Panc1 (cell line): Measurements from ENCODE around the gene MGAT5B. TPM values are rescaled to one million over a fixed set of nuclear protein-coding genes. Genes with fewer than 3 reads are reported as not detected.

Experiments
- ATAC-seq: fragments of 200-7000 bp; cut with Tn5 transposase; 2 replicates; pipeline ENCODE4 v1.9.1; 2020; ENCODE audit warnings: mild to moderate bottlenecking, moderate library complexity
- BruUV-seq: library from RNA; stranded (reverse); fragments of 400-500 nt; replicated peaks from 2 replicates; lab custom pipeline; 2021; lab: Mats Ljungman, UMichigan
- CTCF ChIA-PET: fragments of 300-600 bp; sonication (Branson Sonifier 250); formaldehyde crosslinking; loops from one replicate; lab custom pipeline; 2022; ENCODE audit warnings: antibody characterized with exemption; lab: Charles Lee
- POLR2A ChIA-PET: fragments of 300-600 bp; sonication (Branson Sonifier 250); formaldehyde crosslinking; loops from one replicate; lab custom pipeline; 2022; ENCODE audit warnings: antibody characterized with exemption; lab: Charles Lee
- DNase-seq: peaks from one replicate; pipeline ENCODE4 v3.0.0-alpha.2; 2010; ENCODE audit warnings: low read depth, low spot score
- H3K27ac ChIP-seq: 2 replicates; pipeline ENCODE4 v1.5.1; 2011; ENCODE audit warnings: mild to moderate bottlenecking, low read length, inconsistent platforms
- H3K27me3 ChIP-seq: fragments of 200-500 bp; sonication (Bioruptor generic); 2 replicates; pipeline ENCODE4 v1.6.0; 2014; ENCODE audit warnings: low read length, inconsistent platforms; ENCODE audit not compliant: control insufficient read depth, insufficient read depth
- H3K36me3 ChIP-seq: fragments of 200-500 bp; sonication (Bioruptor generic); 2 replicates; pipeline ENCODE4 v1.5.1; 2014; ENCODE audit warnings: inconsistent platforms, mild to moderate bottlenecking, low read length, moderate library complexity; ENCODE audit not compliant: control insufficient read depth, insufficient read depth
- H3K4me1 ChIP-seq: 2 replicates; pipeline ENCODE4 v1.5.1; 2011; ENCODE audit warnings: inconsistent platforms, mild to moderate bottlenecking, low read length, moderate library complexity; ENCODE audit not compliant: control insufficient read depth, insufficient read depth
- H3K4me3 ChIP-seq, 2 experiments: 2 replicates each; pipeline ENCODE4 v1.5.1; 2011 to 2012; ENCODE audit warnings: low read depth in 2 of 2, low read length in 2 of 2, mild to moderate bottlenecking in 2 of 2, inconsistent platforms in 1 of 2, moderate library complexity in 1 of 2
- H3K9me3 ChIP-seq: fragments of 200-500 bp; sonication (Bioruptor generic); 2 replicates; pipeline ENCODE4 v1.5.1; 2014; ENCODE audit warnings: low read depth, mild to moderate bottlenecking, inconsistent platforms, low read length, moderate library complexity; ENCODE audit not compliant: control insufficient read depth, insufficient read depth
- POLR2AphosphoS5 ChIP-seq: IDR thresholded peaks from 2 replicates; pipeline ENCODE4 v1.6.1; 2012; ENCODE audit warnings: mild to moderate bottlenecking, low read depth, low read length, moderate library complexity
- REST ChIP-seq, 2 experiments: IDR thresholded peaks; 2 replicates each; pipeline ENCODE4 v1.6.1; 2011 to 2012; ENCODE audit warnings: low read depth in 2 of 2, control low read depth in 1 of 2, low read length in 1 of 2, mild to moderate bottlenecking in 1 of 2, moderate library complexity in 1 of 2; ENCODE audit not compliant: insufficient read depth in 1 of 2
- SIN3A ChIP-seq: IDR thresholded peaks from 2 replicates; pipeline ENCODE4 v1.6.1; 2012; ENCODE audit warnings: low read depth, mild to moderate bottlenecking, low read length, moderate library complexity, borderline replicate concordance; ENCODE audit not compliant: insufficient read depth
- TCF7L2 ChIP-seq: IDR thresholded peaks from 2 replicates; pipeline ENCODE4 v1.6.1; 2011; ENCODE audit warnings: mild to moderate bottlenecking, low read depth, low read length, inconsistent platforms
- in situ Hi-C: cut with HindIII; loops from 2 replicates; pipeline ENCODE4 v1.10.0; 2016; ENCODE audit warnings: low sequenced_read_pairs, low pct_unique_long_range_greater_than_20kb
- intact Hi-C: fragments of 100-400 bp; cut with micrococcal nuclease; formaldehyde crosslinking; loops from one replicate; pipeline ENCODE4 v1.10.0; 2022; ENCODE audit not compliant: unreplicated experiment
- total RNA-seq: library from RNA; stranded (reverse); gene quantifications from one replicate; pipeline ENCODE4 v1.2.1, GENCODE V29; 2021; ENCODE audit not compliant: unreplicated experiment
- TF ChIP-seq, protein P1 (sequence below): fragments of 450-650 bp; IDR thresholded peaks from 2 replicates; pipeline ENCODE4 v1.5.1; 2017; ENCODE audit warnings: mild to moderate bottlenecking

The MGAT5B gene
- total RNA-seq, 1 experiment from 2014 or later = 34.9 TPM

DNA sequence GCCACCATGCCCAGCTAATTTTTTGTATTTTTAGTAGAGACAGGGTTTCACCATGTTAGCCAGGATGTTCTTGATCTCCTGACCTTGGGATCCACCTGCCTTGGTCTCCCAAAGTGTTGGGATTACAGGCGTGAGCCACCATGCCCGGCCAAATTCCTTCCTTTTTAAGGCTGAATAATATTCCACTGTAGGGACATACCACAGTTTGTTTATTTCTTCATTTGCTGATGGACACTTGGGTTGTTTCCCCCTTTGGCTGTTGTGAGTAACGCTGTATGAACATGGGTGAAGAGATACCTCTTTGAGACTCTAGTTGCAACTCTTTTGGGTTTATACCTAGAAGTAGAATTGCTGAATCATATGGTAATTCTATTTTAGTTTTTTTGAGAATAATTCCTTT is 13.1 kb upstream of the MGAT5B start:
- Histone ChIP-seq H3K27me3 (no peaks in the 10 kb centered on the region), H3K27ac (no peak overlapping the region), H3K4me3 (no peak overlapping the region), H3K36me3 (no peaks in the 10 kb centered on the region), H3K9me3 (no peaks in the 10 kb centered on the region), H3K4me1 (no peaks in the 10 kb centered on the region)
- in situ Hi-C loops (no loop called here), intact Hi-C loops (no loop called here)
- ATAC-seq (no peak), DNase-seq (no peak)
- no peak for TF ChIP-seq POLR2AphosphoS5
- TF ChIP-seq SIN3A = no peak
- TF ChIP-seq, protein P1, sequence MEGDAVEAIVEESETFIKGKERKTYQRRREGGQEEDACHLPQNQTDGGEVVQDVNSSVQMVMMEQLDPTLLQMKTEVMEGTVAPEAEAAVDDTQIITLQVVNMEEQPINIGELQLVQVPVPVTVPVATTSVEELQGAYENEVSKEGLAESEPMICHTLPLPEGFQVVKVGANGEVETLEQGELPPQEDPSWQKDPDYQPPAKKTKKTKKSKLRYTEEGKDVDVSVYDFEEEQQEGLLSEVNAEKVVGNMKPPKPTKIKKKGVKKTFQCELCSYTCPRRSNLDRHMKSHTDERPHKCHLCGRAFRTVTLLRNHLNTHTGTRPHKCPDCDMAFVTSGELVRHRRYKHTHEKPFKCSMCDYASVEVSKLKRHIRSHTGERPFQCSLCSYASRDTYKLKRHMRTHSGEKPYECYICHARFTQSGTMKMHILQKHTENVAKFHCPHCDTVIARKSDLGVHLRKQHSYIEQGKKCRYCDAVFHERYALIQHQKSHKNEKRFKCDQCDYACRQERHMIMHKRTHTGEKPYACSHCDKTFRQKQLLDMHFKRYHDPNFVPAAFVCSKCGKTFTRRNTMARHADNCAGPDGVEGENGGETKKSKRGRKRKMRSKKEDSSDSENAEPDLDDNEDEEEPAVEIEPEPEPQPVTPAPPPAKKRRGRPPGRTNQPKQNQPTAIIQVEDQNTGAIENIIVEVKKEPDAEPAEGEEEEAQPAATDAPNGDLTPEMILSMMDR = no peak
- no peak for TF ChIP-seq TCF7L2
- CTCF ChIA-PET = interaction anchor here (0.6 kb wide), 1 partner anchor 41 kb away, joined by 3 read pairs; no protein-coding TSS in a partner anchor
- no TSS peak for BruUV-seq
- POLR2A ChIA-PET = no interaction called here

DNA sequence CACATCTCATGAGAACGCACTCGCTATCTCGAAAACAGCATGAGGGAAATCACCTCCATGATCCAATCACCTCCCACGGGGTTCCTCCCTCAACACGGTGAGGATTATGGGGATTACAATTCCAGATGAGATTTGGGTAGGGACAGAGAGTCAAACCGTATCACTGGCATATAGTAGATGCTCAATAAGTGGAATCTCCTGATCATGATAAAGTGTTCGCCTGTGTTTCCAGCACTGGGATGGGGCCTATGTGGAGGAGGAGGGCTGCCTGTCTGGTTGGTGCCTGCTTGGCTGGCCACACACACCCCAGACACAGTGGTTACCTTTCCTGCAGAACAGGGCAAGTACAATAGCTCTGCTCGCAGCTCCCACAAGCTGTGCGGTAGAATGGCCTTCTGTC is 6.1 kb upstream of the MGAT5B start:
- intact Hi-C loops = no loop called here
- POLR2A ChIA-PET = no interaction called here
- Histone ChIP-seq H3K4me1 (peaks cover 2% of the 10 kb centered on the region), H3K27me3 (no peaks in the 10 kb centered on the region), H3K36me3 (no peaks in the 10 kb centered on the region), H3K27ac (no peak overlapping the region), H3K9me3 (no peaks in the 10 kb centered on the region), H3K4me3 (no peak overlapping the region)
- TF ChIP-seq, protein P1 = no peak
- no peak for TF ChIP-seq TCF7L2
- TF ChIP-seq POLR2AphosphoS5 = no peak
- TF ChIP-seq SIN3A = no peak
- no peak for TF ChIP-seq REST (IDR thresholded peaks at IDR 0.05; ENCODE audit: insufficient read depth in 1 of 2, low read depth in 2 of 2, low read length in 1 of 2)
- in situ Hi-C loops = no loop called here
- CTCF ChIA-PET = no interaction called here
- DNase-seq (no peak), ATAC-seq (no peak)
- no TSS peak for BruUV-seq
